Activated CD8-positive, alpha-beta memory T cell treated with anti-CD3 and anti-CD28 coated beads for 4 hours (primary cell): ENCODE data around the gene GRM7.

Experiments
- DNase-seq, 2 donors: peaks; one replicate each; pipeline ENCODE4 v3.0.0-alpha.2; 2020; ENCODE audit warnings: low read depth in 2 of 2

The GRM7 gene

DNA sequence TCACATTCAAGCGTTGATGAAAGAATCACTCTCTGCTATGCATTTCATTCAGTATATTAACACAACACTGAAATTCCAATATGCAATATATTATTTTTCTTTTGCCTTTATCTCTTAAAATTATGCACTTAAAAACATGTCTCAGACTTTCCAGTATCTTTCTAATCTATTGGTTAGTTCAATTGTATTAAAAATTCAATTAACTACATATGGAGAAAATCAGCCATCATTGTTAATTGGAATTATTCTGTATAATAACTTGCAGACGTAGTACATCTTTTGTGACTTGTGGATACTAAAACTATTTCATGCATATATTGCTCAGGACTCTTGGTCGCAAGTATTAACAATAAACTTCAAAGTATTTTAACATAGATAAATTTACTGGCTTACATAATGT, 715.6 kb downstream of the GRM7 start:
- no peak for DNase-seq

DNA sequence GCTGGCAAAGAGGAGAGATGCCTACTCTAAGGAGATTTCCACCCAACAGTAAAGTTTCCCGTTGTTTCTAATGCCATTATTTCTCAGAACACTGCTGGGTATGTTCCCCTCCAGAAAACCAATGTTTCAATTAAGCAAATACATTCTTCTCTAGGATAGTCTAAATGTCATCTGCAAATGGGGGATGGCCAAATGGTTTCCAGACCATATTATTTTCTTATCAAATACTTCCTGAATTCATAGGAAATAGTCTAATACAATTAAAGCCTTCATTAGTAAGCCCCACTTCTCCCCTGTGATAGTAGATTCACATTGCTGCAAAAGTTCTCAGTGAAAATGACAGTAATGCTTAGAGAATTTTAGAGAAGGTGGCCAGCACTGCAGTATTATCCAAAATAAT, 716.6 kb downstream of the GRM7 start:
- DNase-seq: no peak

DNA sequence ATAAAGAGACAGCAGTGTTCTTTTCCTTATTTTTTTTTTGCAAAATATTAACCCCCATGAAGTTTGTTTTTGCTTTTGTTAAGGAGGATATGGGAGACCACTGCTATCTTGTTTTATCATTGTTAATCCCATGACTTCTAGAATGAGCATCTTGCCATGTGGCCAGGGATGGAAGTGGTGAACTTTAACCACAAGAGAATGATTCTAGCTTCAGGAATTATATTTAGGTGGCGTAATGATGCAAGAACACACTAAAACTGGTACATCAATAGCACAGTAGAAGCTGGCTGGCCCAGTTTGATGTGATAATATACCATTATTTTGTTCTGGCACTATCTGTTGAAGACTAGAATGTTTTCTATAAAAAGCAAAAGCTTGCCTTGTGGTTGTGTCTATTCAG, 720.9 kb downstream of the GRM7 start:
- no peak for DNase-seq

DNA sequence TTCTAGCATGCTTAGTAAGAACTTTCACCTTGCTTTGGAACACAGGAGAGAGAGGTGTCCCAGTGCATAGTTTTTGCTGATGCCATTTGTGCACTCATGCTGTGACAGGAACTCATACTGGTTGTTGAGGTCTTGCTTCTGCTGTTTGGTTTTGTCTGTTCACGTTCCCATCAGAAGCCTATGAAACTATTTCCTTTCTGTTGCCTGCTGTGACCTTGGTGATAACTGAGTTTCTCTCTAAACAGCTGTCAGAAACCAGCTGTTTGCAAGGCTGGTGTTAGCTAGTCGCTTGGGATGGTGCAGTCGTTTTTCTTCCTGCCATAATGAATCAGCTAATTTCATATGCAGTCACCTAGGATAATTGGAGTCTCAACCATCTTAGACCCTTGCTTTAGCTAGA, 724.1 kb downstream of the GRM7 start:
- no peak for DNase-seq

DNA sequence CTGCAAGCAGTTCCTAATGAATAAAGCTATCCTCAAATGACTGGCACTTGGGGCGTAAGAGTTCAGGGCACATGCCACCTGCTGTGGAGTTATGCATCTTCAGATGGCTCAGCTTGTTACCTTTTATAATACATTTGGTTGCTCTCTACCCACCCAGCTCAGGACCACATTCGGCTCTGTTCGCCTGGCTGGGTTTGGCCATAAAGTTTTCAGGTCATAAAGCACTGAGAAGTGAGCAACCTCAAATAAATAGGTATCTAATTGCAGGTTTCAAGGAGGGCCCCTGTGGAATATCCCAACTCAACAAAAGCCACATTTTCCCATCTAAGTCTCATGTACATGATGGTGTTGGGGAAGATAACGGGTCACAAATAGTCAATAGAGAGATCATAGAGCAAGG, 727.3 kb downstream of the GRM7 start:
- no peak for DNase-seq

DNA sequence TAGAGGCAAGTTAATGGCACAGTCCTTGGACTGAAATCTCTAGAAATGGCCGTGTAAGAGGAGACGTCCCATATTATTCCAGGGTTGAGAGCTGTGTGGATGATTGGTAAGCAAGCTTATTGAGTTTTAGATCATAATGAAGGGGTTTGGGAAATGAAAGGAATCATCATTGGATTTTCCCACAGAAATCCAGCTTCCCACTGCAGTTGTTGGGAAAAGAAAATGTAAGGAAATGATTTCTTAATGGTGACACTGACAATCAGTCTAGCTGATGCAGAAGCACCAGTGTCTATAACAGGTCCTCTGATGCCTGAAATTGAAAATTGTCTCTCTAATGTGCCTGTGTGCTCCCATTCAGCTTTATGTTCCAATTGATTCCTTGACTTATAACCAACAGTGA, 728.6 kb downstream of the GRM7 start:
- no peak for DNase-seq

DNA sequence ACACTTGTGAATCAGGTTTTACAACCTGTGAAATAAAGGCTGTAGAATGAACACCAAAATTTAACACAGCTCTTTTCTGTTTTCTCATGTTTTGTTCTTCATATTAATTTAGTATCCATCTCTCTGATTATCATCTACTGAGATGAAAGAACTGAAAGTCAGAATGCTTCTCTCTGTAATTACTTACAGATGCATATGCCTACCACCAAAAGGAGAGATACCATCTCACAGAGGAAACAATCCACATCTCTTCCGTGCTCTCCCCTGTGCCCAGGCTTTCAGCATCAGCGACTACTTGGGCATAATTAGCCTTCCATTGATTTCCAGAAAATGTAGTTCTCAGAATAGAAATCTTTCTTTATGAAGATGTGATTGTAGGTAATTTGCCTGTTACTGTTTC, 741.4 kb downstream of the GRM7 start:
- DNase-seq: no peak

DNA sequence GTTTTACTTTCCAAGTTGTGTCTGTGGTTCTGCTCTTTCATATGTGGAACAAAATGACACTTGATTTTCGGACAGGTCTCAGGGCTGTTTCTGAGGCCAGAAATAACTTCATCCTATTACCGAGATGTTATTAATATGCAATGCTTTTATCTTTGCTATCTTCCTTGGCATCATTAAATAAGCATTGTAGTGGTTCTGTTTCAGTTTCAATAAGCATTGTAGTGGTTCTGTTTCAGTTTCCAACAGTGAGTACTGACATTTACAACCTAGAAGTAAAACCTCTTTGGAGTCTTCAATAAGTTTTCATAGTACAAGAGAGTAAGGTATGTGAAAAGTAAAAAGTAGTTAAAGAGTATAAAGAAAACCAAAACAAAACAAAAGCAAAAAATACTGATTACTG, 746.2 kb downstream of the GRM7 start:
- no peak for DNase-seq

DNA sequence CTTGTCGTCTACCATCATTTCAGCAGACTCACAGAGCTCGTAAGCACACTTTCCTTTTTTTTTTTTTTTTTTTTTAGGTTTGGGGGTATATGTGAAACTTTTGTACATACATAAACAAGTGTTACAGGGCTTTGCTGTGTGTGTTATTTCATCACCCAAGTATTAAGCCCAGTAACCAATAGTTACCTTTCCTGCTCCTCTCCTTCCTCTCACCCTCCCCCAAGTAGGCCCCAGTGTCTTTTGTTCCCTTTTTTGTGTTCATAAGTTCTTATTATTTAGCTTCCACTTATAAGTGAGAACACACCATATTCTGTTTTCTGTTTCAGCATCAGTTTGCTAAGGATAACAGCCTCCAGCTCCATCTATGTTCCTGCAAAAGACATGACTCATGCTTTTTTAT, 746.8 kb downstream of the GRM7 start:
- no peak for DNase-seq

DNA sequence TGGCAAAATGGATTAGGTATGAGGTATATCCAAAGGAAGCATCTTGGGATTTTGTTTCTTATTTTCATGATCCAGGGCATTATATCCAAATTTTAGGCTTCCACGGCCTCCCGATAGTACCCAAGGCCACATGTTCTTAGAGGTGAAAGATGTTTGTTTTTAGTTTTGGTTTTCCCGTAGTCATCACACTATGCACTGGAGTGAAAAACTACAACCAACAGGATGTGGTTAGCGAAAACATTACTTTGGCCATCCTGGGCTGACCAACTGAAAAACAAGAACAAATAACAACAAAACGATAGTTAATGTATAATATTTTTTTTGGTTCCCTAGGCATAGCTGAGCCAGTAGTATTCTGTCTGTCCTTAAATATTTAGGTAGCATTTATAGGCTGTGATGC, 749.7 kb downstream of the GRM7 start:
- no peak for DNase-seq

DNA sequence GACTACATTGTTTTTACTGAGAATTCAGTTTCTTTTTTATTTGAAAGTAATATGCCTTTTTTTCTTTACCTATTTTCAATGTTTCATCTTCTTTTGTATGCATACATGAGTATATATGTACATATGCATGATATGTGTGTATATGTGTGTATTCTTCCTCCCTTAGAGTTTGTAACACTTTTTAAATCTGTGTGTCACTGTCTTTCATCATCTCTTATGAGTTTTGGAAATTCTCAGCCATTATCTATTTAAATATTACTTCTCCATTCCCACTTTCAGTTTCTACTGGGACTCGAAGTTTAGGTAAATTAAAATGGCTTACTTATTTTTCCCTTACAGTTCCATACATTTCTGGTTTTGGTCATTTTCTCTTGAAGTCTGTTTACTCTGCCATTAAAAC, 754.1 kb downstream of the GRM7 start:
- DNase-seq: no peak

DNA sequence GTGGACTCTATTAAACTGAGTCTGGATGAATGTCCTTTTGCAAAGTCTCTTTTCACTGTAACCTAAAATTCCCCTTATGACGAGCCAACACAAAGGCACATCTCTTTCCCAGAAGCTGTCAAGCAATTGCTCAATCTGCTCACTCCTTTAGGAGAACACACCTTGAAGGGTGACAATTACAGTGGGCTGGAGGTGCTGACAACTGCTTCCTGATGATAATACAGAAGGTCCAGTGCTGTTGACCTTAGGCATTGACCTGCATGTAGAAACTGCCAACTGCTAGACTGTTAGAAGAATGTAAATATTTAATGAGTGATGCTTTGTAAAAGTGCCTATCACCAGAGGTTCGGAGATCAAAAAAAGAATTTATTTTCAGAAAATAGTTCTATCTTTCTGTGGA, 757.7 kb downstream of the GRM7 start:
- no peak for DNase-seq

DNA sequence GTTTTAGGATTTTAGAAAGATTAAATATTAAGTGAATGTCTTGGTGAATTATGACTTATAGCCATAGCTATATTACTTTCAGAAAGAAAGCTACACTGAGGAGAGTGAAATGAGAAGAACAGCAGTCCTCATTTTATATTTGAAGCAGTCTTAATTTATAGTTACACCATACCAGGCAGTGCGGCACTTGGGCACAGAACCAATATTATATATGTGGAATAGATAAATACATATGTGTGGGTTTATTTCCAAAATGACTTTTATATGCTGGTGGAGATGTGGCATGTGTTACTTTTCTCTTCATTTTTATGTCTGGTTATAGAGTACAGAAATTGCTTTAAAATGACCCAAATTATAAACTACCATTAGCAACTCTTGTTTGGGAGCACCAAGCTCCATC, 759.5 kb downstream of the GRM7 start:
- DNase-seq: no peak

DNA sequence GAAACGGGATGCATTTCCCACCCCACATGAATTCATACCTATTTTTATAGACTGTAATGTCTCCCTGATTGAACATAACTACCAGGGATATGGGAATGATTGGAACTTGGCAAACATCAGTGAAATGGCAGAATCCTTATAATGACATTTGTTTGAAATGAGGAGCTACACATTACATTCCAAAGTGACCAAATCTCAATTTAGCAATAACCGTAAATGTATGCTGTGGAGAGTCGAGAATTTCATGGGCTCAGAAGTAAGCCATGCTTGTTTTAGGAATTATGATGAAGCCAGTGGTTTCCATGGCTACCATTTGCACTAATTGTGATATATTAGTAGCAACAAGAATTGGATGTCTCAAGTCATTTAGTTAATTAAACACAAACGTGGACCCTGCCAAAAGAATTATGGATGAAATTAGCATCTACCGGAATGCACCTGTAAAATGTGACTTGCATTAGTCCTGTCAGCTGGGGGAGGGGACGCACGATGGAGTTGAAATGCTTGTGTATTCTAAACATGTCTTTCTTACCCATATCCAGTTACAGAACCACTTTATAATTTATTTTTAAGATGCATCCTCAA, 760.2 kb downstream of the GRM7 start:
- no peak for DNase-seq

DNA sequence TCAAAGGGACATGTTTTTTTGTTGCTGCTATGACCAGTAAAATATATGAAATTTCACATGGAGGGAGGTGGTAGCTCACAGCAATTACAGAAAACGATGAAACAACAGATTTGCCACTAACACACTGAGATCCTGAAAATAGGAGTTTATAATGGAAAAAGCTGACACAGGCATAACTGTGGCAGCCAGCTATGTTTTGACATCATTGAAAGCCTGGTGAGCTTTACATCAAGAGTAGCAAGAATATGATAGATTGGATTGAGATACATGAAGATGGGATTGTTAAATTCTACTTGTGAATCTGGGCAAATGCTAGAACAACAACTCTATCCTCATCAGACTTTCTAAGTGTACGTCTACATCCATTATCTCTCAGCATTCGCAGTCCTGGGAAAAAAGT, 760.7 kb downstream of the GRM7 start:
- DNase-seq: no peak

DNA sequence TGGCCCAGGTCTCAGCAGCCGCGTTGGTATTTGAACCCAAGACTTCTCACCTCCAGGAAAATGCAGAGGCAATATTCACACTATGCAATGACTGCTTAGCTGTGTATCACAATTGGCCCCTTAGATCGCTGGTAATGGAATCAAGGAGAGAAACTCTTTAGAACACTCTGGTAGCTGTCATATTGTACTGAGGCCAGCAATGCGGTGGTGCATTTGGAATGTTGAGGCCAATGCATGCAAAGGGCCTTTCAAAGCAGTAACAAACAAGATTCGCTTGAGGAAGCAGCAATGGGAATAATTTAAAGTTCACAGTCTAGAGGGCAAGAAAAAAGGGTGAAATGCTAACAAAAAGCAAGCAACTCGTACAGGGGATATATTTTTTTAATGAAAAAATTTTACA, 764.1 kb downstream of the GRM7 start:
- DNase-seq: no peak

DNA sequence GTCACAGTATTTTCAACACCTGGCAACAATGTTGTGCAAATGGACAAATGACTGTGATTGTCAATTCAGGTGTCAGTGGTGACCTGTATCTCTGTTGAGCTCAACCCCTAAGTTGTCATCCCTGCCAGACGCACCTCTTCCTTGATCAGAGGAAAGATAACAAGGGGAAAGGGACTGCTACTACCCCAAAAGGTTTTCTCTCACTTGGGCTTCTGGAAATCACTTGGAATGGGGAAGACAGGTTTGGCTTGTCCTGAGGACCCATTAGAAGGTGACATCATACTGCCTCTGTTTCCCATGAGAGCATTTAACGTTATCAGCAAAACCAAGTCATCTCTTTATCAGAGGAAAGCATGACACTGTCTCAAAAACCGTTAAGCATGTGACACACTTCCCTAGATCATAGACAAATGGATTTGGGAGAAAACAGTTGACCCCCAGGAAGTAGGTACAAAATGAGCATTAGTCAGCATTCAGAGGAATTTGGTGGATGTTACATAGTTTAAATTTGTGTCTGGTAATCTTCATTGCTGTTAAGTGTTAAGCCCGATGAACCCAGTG, 769.5 kb downstream of the GRM7 start:
- no peak for DNase-seq

DNA sequence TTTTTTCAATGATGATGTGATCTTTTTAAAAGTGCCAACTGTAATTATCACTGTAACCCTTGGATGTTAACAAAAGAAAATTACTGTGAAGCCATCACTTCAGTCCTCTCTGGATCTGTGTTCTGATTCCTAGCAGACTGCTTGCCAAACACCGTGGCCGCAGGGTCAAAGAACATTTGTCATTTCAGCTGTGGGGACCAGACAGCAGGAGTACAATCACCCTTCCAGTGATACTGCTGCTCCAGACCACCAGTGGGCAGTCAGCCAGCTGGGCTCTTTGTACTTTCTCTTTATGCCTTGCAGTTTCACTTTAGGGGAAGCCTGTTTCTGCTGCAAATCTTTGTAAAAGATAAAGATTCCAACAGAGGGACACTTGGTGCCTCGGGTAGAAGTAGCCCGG, 770.0 kb downstream of the GRM7 start:
- no peak for DNase-seq

DNA sequence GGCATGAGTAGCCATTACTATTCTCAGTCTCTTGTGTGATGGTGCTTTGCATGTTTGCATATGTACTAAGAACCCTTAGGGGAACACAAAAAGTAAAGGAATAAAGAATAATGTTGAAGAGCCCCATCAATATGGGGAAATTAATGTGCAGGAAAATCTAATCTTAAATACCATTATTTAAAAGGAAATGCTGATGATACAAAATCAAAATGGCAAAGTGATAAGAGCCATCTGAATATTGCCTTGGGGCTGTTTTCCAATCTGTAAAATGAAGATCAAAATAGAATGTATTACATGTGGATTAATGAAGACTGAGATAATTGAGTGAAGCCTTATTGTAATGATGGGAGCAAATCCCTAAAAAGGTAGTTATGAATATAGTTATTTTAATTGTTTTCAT, 771.4 kb downstream of the GRM7 start:
- DNase-seq: no peak

DNA sequence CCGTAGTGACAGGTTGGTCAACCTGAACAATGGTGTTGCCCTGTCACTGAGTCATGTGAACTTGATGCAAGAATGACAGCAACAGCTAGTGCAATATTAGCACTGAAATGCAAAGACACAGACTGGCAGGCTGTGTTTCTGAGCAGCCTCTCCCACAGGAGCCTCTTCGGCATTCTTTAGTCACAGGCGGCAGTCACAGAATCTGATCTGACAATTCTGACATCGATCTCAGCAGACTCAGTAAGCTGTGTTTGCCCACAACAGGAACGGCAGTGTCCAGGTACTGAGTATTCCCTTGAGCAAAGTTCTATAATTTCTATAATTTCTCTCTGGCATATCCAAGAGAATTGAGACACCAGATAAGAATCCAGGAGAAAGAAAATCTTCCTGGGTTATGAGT, 776.8 kb downstream of the GRM7 start:
- DNase-seq: no peak

DNA sequence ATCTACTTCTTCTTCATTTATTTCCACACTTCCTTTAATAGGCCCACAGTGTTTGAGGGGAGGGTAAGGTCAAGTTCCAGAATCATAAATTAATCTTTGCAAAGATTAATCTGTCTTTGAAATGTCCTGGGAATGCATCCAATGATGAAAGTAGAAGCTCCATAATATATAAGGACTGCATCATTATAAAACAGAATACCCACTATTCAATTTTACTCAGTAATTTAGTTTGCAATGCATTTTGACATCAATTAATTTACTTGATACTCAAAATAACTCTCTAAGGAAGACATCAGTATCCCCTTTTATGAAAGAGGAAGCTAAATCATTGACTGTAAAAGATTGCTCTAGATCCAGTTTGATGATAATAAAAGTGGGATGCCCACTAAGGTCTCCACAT, 777.2 kb downstream of the GRM7 start:
- no peak for DNase-seq

DNA sequence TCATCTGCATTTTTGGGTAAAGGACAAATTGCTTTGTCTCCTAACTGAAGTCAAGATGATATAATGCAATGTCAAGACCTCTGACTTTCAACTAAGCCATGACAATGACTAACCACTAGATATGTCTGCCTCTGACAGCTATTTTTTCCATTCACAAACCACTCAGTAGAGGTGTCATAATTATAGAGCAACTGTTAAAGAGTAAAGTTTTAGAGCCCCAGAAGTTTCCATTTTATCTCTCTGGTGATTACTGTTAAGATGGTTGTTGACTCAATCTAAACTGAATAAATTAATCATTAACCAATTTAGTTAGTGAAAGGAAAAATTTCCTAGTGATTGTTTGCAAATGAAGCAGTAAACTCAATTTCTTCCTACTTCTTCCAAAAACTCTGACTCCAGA, 779.9 kb downstream of the GRM7 start:
- DNase-seq: no peak

DNA sequence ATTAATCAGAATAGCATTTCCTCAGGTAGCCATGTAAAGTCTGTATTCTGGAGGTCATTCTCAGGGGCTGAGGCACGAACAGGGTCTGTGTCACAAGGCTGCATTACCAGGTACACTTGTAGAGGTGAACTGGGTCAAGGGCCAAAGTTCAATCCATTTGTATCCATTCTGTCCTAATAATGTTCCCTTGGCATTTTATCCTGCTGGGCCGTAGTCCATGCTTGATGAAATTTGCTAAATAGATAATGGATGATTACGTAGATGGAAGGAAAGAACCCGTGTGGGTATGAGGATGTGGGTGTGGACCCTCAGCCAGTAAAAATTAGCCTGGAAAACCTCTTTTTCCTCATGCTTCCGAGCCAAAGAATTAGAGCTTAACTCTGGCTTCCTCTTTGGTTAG, 785.9 kb downstream of the GRM7 start:
- no peak for DNase-seq

DNA sequence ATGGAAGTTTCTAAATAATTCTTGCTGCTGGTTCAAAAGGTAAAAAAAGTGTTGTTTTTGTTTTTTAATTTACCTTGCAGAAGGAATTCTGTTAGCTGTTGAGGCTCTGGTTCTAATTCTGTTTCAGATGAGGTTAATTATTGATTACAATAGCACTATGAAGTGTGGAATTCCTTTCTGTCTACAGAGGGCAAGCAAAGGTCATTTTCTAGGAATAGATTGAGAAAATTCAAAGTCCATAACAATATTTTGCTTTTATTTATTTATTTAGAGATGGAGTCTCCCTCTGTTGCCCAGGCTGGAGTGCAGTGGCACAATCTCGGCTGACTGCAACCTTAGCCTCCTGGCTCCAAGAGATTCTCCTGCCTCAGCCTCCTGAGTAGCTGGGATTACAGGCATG, 789.6 kb downstream of the GRM7 start:
- DNase-seq: no peak

DNA sequence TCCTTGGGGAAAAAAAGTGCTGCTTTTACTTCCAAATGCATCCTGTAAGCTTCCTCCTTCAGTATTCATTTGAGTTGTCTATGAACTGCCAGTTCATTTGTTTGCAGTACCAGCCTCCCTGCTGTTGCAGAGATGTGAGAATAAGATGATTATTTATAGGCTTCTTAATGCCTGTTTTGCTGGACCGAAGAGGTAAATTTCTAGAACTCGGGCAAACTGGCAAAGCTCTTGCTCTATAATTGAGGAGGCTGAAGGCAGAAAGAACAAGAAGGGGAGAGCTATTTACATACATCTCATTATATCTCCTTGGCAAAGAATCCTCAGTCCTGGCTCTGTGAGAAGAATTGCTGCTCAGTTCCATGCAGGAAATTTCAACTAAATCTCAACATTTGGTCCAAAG, 790.4 kb downstream of the GRM7 start:
- no peak for DNase-seq
